ENCODE results near the gene UMAD1.

DNA sequence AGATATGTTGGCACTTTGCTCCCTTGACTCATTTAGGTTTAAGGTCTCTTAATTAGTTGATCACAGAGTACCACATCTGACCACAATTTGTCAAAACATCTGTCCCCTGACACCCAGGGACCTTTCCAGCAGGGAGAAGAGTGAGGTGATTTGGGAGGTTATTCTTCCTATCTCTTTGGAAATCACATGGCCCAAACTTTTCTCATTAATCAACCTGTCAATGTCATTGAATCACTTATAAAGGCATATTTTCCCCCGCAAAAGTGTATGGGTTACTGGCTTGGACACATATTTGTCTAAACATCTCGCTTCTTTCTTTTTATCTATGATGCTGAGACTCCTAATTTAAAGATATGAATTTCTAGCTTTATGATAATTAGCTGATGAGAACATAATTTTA is 170.3 kb downstream of the UMAD1 start:
- TF ChIP-seq CTCF (IDR thresholded peaks at IDR 0.05) (no peak), ZFX (IDR thresholded peaks at IDR 0.05; ENCODE audit: borderline replicate concordance) (no peak)

Data from 22Rv1 (cell line).